GM21737 (cell line): ENCODE data around the gene PSORS1C2.
"Not testable (repeated sequence)": the region's sequence is repeated elsewhere in the genome, so short reads cannot be mapped to it uniquely, and the experiment has no call there.

Experiments
- ATAC-seq: cut with Tn5 transposase; IDR thresholded peaks from one replicate; pipeline ENCODE4 v1.9.1; 2021; ENCODE audit warnings: mild to moderate bottlenecking, moderate library complexity; ENCODE audit not compliant: unreplicated experiment

PSORS1C2 gene

GRCh38 chr6:31168606-31169005 lies 29.7 kb upstream of the PSORS1C2 start:
- no peak for ATAC-seq

GRCh38 chr6:31165986-31166385 lies 27.1 kb upstream of the PSORS1C2 start:
- no peak for ATAC-seq

DNA sequence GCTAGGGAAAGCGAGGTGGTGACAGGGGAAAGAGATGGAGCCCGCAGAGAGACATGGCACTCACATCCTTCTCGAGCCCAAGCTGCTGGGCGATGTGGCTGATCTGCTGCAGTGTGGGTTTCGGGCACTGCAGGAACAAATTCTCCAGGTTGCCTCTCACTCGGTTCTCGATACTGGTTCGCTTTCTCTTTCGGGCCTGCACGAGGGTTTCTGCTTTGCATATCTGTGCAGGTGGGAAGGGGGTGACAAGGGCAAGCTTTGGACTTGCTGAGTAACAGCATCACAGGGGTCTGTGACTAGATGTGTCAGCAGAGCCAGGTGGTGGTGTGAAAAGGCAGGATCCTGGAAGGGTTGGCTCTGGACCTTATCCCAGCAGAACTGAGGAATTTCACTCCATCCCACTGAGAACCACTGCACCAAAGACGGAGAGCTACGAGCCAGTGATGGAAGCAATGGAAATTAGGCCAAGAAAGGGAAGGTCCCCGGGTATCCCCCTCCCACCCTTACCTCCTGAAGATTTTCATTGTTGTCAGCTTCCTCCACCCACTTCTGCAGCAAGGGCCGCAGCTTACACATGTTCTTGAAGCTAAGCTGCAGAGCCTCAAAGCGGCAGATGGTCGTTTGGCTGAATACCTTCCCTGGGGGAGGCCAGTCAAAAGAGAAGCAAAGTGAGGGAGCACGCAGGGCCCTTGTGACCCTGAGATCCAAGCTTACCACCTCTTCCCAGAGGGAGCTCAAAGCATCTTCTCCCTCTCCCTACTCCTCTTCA lies 26.4 kb upstream of the PSORS1C2 start:
- peak; percentile 75 for ATAC-seq

DNA sequence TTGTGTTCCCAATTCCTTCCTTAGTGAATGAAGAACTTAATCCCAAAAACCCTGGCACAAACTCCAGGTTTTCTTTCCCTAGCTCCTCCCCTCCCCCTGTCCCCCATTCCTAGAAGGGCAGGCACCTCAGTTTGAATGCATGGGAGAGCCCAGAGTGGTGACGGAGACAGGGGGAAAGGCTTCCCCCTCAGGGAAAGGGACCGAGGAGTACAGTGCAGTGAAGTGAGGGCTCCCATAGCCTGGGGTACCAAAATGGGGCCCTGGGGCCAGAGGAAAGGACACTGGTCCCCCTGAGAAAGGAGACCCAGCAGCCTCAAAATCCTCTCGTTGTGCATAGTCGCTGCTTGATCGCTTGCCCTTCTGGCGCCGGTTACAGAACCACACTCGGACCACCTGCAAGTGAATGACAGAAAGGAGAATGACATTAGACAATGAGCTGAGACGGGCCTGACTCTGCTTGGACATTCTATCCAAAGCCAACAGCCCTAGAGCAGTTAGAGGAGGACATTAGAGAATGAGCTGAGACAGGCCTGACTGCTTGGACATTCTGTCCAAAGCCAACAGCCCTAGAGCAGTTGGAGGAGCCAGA lies 25.7 kb upstream of the PSORS1C2 start:
- not testable (repeated sequence) for ATAC-seq

DNA sequence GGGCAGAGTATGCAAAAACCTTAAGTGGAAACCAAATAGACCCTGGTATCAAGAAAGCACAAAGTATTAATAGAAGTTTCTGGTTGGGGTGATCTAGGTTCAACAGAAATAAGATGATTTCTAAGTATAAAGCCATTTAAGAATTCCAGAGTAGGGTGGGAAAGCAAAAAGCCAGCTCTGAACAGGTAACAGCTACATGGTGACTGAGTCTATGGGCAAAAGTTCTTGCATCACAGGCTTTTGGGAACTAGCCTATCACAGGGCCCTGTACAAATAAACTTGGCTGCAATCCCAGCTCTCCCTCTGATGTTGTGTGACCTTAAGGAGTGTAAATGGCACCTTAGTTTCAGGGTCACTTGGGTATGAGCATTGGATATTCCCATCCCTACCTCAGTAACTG lies 25.1 kb upstream of the PSORS1C2 start:
- no peak for ATAC-seq

DNA sequence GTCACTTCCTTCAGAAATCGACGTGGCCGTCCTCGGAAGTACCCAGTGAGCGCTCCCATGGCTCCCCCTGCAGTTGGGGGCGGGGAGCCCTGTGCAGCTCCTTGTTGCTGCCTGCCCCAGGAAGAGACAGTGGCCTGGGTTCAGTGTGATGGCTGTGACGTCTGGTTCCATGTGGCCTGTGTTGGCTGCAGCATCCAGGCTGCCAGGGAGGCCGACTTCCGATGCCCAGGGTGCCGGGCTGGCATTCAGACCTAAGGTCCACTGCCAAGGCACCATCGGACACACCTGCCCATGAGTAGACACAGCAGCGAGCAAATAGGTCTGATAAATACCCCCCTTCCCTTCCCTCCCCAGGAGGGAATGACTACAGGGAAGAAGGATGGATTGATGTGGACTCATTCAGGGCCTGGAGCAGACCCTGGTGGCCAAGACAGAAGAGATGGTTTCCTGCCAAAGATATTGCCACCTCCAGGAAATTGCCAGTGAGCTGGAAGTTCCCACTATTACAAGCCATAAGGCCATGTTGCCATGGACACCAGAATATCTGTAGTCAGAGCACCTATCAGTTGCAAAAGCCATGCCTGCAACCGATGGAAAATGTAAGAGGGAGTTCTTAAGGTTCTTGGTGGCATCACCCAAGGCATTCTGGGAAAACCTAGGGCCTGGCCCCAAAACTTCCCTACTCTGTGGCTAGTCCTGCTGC lies 23.7 kb upstream of the PSORS1C2 start:
- ATAC-seq = no peak

GRCh38 chr6:31161216-31162126 lies 22.6 kb upstream of the PSORS1C2 start:
- ATAC-seq = no peak

- ATAC-seq = peak; percentile 5
Observed at GRCh38 chr6:31158863-31159855, 20.3 kb upstream of the PSORS1C2 start.

DNA sequence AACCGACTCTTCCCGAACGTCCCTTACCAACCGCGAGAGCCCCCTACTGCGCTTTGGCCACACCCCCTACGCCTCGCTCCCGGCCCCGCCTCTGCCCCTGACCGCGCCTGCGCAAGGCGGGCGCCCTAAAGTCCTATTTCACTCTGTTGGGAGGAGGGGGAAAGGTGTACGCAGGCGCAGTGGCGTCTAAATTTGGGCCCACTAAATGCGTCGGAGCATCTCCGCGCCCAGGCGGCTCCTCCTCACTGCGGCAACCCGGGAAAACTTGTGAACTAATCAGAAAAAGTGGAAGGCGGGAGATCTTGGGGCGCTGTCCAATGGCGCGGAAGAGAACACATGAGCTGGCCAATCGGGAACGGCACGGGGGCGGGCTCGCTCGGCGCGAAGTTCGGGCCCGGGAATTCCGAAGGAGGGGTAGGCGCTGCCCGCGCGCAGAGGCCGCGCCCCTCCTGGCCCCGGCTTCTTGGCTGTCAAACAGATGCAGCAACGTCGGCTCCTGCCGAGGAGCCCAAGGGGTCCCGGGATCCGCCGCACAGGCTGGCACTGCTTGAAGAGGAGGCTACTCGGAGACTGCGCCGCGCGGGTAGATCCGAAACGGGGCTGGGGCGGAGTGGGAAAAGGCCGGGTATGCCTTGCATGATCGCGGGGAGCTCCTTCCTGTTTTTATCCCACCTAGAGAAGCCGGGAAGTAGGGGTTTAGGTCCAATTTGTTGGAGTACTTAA lies 19.4 kb upstream of the PSORS1C2 start, which contains the start of gene TCF19:
Gene TCF19, plus strand, starts transcription at position 450 of the 723 bp plus-strand sequence. CDS start 881 bp downstream, outside the sequence.
- peak; percentile 79 for ATAC-seq

DNA sequence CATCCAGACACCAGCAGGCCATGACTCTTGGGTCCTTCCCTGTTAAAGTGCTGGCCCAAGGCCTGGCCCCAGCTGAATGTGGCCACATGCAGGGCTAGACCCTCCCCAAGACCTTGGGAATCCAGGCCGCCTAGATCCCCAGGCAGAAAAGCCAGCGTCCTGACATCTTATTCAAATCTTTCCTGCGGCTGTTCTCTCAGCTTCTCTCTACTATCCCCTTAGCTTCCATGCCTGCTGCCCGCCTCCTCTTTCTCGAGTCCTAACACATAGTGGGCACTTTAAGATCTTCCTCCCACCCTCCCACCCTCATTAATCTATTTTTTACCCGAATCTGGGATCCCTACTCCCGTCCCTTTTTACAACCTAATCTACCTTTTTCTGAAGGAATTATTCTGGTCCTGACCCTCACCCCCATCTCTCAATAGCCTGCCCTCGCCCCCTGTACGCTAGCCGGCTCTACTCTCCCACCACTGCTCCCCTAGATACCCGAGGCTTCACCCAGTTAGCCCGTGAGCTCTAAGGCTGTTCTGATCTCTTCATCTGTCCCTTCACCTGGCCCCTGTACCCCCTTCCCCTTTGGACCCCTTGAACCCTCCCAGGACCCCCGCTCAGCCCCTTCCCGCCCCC lies 18.8 kb upstream of the PSORS1C2 start, which contains the start of gene CCHCR1:
Gene CCHCR1, minus strand, starts transcription at position 290 of the 627 bp plus-strand sequence. Its CDS starts 202 bp downstream, at position 88.
- ATAC-seq = peak; percentile 7

DNA sequence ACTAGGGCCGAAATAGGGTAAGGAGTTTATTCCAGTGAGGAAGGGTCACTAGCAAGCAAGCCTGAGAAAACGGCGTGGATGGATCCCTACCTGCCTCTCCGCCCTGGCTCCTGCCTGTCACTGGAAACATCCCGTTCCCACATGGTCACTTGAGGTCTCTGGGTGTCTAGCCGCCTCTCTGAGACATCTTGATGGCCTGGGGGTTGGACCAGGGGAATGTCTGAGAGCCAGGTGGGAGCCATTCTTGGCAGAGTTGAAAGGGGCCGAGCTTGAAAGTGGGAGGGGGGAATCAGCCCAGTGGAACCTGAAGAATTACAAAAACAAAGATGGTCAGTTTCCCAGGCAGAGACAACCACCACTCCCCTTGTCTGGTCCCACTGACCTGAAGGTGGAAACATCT lies 17.8 kb upstream of the PSORS1C2 start:
- ATAC-seq = no peak

DNA sequence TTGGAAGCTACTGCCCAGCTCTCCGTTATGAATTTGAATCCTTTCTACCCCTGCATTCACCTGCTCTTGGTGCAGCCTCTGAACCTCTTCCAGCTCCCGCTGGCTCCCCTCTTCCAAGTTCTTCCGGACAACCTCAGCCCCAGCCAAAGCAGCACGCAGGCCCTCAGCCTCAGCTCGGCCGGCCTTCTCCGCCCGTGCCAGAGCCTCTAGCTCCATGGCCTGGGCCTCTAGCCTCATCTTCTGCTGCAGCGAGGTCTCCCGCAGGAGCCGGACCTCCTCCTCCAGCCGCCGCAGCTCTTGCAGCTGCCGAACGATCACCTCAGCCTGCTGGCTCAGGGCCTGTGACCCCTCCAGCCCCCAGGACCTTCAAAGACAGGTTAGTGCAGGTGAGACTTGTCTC lies 15.6 kb upstream of the PSORS1C2 start:
- ATAC-seq = no peak

GRCh38 chr6:31152781-31153180 lies 13.9 kb upstream of the PSORS1C2 start:
- ATAC-seq = no peak

DNA sequence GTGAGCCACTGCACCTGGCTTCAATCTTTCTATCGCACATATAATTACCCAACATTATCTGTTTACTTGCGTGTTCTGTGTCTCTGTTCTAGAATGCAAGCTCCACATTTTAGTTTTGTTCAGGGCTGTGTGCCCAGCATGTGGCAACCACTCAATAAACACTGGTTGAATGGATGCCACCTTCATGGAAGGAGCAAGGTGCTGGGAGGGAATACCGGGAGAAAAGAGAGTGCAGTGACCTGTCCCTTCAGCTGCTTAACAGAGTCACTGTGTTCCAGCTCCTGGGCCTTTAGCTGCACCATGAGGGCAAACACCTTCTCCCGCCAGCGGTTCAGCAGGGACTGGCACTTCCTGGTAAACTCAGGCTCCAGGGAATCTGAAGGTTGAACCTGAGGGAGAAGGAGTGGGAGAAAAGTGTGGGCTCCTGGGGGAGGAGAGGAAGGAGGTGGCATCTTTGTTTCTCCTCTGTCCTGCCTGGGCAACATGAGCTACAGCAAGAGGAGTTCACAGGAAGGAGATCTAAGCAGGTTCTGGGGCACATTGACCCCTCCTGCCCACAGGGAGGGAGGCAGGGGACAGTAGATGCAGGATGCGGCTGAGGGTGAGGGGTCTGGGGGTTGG lies 11.1 kb upstream of the PSORS1C2 start:
- ATAC-seq = no peak

- no peak for ATAC-seq
Observed at GRCh38 chr6:31145386-31145785, 6.5 kb upstream of the PSORS1C2 start.

- no peak for ATAC-seq
Observed at GRCh38 chr6:31144970-31145340, 6.1 kb upstream of the PSORS1C2 start.

- no peak for ATAC-seq
Observed at GRCh38 chr6:31144296-31144969, 5.6 kb upstream of the PSORS1C2 start.
